Measurements from ENCODE around the gene SULT1A3.

- TF ChIP-seq, protein P1, sequence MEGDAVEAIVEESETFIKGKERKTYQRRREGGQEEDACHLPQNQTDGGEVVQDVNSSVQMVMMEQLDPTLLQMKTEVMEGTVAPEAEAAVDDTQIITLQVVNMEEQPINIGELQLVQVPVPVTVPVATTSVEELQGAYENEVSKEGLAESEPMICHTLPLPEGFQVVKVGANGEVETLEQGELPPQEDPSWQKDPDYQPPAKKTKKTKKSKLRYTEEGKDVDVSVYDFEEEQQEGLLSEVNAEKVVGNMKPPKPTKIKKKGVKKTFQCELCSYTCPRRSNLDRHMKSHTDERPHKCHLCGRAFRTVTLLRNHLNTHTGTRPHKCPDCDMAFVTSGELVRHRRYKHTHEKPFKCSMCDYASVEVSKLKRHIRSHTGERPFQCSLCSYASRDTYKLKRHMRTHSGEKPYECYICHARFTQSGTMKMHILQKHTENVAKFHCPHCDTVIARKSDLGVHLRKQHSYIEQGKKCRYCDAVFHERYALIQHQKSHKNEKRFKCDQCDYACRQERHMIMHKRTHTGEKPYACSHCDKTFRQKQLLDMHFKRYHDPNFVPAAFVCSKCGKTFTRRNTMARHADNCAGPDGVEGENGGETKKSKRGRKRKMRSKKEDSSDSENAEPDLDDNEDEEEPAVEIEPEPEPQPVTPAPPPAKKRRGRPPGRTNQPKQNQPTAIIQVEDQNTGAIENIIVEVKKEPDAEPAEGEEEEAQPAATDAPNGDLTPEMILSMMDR (IDR thresholded peaks at IDR 0.05 in 2 of 3, conservative IDR thresholded peaks at IDR 0.05 in 1 of 3; ENCODE audit: borderline replicate concordance in 1 of 3, insufficient read depth in 1 of 3, low read depth in 2 of 3, low read length in 2 of 3): no peak
- TF ChIP-seq ATF3 (IDR thresholded peaks at IDR 0.05): no peak
- no peak for TF ChIP-seq EZH2 (IDR thresholded peaks at IDR 0.05)
- TF ChIP-seq POLR2A (IDR thresholded peaks at IDR 0.05; ENCODE audit: borderline replicate concordance, extremely low read depth, insufficient read depth, insufficient read length): no peak
- TF ChIP-seq CBX3 (IDR thresholded peaks at IDR 0.05; ENCODE audit: low read depth): no peak
Measured at GRCh38 chr16:30152517-30152916, 46.5 kb upstream of the SULT1A3 start.
